ENCODE data around the gene HOXB8.
A peak's percentile ranks its signal among the peaks of the same experiment; 100 is the strongest.

Gene HOXB8

GRCh38 chr17:48594538-48595277 lies 20.4 kb downstream of the HOXB8 start:
- TF ChIP-seq CTCF (IDR thresholded peaks at IDR 0.05; ENCODE audit: borderline replicate concordance, control extremely low read depth, extremely low read depth, insufficient read depth, missing control alignments), result no peak
- no peak for DNase-seq (ENCODE audit: low spot score)
- in situ Hi-C loops (cut with MboI; ENCODE audit: low sequenced_read_pairs, unreplicated experiment), result no loop called here

- in situ Hi-C loops (cut with MboI; ENCODE audit: low sequenced_read_pairs, unreplicated experiment), result no loop called here
- peak; percentile 97 for TF ChIP-seq CTCF (IDR thresholded peaks at IDR 0.05; ENCODE audit: borderline replicate concordance, control extremely low read depth, extremely low read depth, insufficient read depth, missing control alignments)
- peak; percentile 92 for DNase-seq (ENCODE audit: low spot score)
Observed at GRCh38 chr17:48593840-48594537, 21.1 kb downstream of the HOXB8 start.

- DNase-seq (ENCODE audit: low spot score), result no peak
- in situ Hi-C loops (cut with MboI; ENCODE audit: low sequenced_read_pairs, unreplicated experiment), result no loop called here
- TF ChIP-seq CTCF (IDR thresholded peaks at IDR 0.05; ENCODE audit: borderline replicate concordance, control extremely low read depth, extremely low read depth, insufficient read depth, missing control alignments), result no peak
Observed at GRCh38 chr17:48593126-48593829, 21.8 kb downstream of the HOXB8 start, which contains the start of gene HOXB5. TSS of gene HOXB5 (minus strand) at chr17:48593779. CDS start at chr17:48593682, 97 bp downstream.

- peak; percentile 58 for DNase-seq (ENCODE audit: low spot score)
- no peak for TF ChIP-seq CTCF (IDR thresholded peaks at IDR 0.05; ENCODE audit: borderline replicate concordance, control extremely low read depth, extremely low read depth, insufficient read depth, missing control alignments)
- in situ Hi-C loops (cut with MboI; ENCODE audit: low sequenced_read_pairs, unreplicated experiment), result no loop called here
Observed at GRCh38 chr17:48592577-48592976, 22.5 kb downstream of the HOXB8 start.

- in situ Hi-C loops (cut with MboI; ENCODE audit: low sequenced_read_pairs, unreplicated experiment), result no loop called here
- no peak for DNase-seq (ENCODE audit: low spot score)
- no peak for TF ChIP-seq CTCF (IDR thresholded peaks at IDR 0.05; ENCODE audit: borderline replicate concordance, control extremely low read depth, extremely low read depth, insufficient read depth, missing control alignments)
Observed at GRCh38 chr17:48592057-48592514, 23.0 kb downstream of the HOXB8 start.

GRCh38 chr17:48591255-48592056 lies 23.6 kb downstream of the HOXB8 start:
- no peak for DNase-seq (ENCODE audit: low spot score)
- in situ Hi-C loops (cut with MboI; ENCODE audit: low sequenced_read_pairs, unreplicated experiment), result no loop called here
- no peak for TF ChIP-seq CTCF (IDR thresholded peaks at IDR 0.05; ENCODE audit: borderline replicate concordance, control extremely low read depth, extremely low read depth, insufficient read depth, missing control alignments)

All from GM13976 (cell line).